CD4-positive, alpha-beta T cell (primary cell): ENCODE measurements around the gene AZIN2. TPM values are rescaled to one million over a fixed set of nuclear protein-coding genes. Genes with fewer than 3 reads are reported as not detected.

Experiments used
- ATAC-seq: fragments of 200-7000 bp; cut with Tn5 transposase; one replicate; pipeline ENCODE4 v1.10.0; 2022; ENCODE audit warnings: mild to moderate bottlenecking; ENCODE audit not compliant: poor library complexity
- CTCF ChIA-PET: fragments of 350-600 bp; sonication (Branson Sonifier 250); formaldehyde crosslinking; loops from one replicate; lab custom pipeline; 2021; ENCODE audit warnings: antibody characterized with exemption, inconsistent platforms; lab: Charles Lee
- POLR2A ChIA-PET: fragments of 350-600 bp; sonication (Branson Sonifier 250); formaldehyde crosslinking; loops from one replicate; lab custom pipeline; 2021; ENCODE audit warnings: antibody characterized with exemption, inconsistent platforms; lab: Charles Lee
- DNase-seq, 14 experiments: peaks; one replicate each; pipeline ENCODE4 v3.0.0-alpha.2; 2013 to 2020; ENCODE audit warnings: mixed read lengths in 2 of 14
- H3K27ac ChIP-seq, 2 donors: one replicate each; pipeline versions ENCODE4 v1.5.1 to v1.7.0; 2013; ENCODE audit warnings: low read length in 2 of 2, low read depth in 1 of 2, mild to moderate bottlenecking in 1 of 2
- H3K27me3 ChIP-seq, 2 experiments: 1 replicate in 1 of 2; 2 replicates in 1 of 2; pipeline versions ENCODE4 v1.6.1 to v1.7.0; 2013; ENCODE audit warnings: low read length in 2 of 2, control low read depth in 1 of 2, mild to moderate bottlenecking in 1 of 2, moderate library complexity in 1 of 2; ENCODE audit not compliant: insufficient read depth in 2 of 2, control insufficient read depth in 1 of 2
- H3K36me3 ChIP-seq: one replicate; pipeline ENCODE4 v1.6.1; 2013; ENCODE audit warnings: low read length, control low read depth; ENCODE audit not compliant: insufficient read depth
- H3K4me1 ChIP-seq: one replicate; pipeline ENCODE4 v1.6.1; 2013; ENCODE audit warnings: low read length, control low read depth; ENCODE audit not compliant: insufficient read depth
- H3K4me3 ChIP-seq: one replicate; pipeline ENCODE4 v1.5.1; 2013; ENCODE audit warnings: mild to moderate bottlenecking, low read length, moderate library complexity
- H3K9me3 ChIP-seq, 2 experiments: 1 replicate in 1 of 2; 2 replicates in 1 of 2; pipeline versions ENCODE4 v1.6.1 to v1.7.0; 2013; ENCODE audit warnings: low read length in 2 of 2, mild to moderate bottlenecking in 2 of 2, control low read depth in 1 of 2, moderate library complexity in 1 of 2; ENCODE audit not compliant: control insufficient read depth in 1 of 2, insufficient read depth in 1 of 2
- H3K27ac Mint-ChIP-seq: one replicate; pipeline ENCODE4 v1.8.0; 2020; ENCODE audit warnings: mixed read lengths
- H3K27me3 Mint-ChIP-seq: one replicate; pipeline ENCODE4 v1.8.0; 2021; ENCODE audit warnings: mixed read lengths
- H3K36me3 Mint-ChIP-seq: one replicate; pipeline ENCODE4 v1.8.0; 2021; ENCODE audit warnings: low read depth, mixed read lengths
- H3K4me1 Mint-ChIP-seq: one replicate; pipeline ENCODE4 v1.8.0; 2021; ENCODE audit warnings: low read depth, mixed read lengths
- H3K4me3 Mint-ChIP-seq: one replicate; pipeline ENCODE4 v1.8.0; 2020; ENCODE audit warnings: mild to moderate bottlenecking, mixed read lengths
- H3K9me3 Mint-ChIP-seq: one replicate; pipeline ENCODE4 v1.8.0; 2020; ENCODE audit warnings: mixed read lengths
- intact Hi-C, 2 experiments: fragments of 100-400 bp; cut with DNase I in 1 of 2; cut with micrococcal nuclease in 1 of 2; formaldehyde crosslinking; loops; one replicate each; pipeline versions ENCODE4 v1.15.1 to v1.9.0; 2023 to 2025; cut with DNase I, micrococcal nuclease
- total RNA-seq, 174 experiments: library from RNA in 2 of 174; stranded (reverse) in 2 of 174; gene quantifications; one replicate each; pipeline ENCODE4 v1.2.3 and lab custom pipeline; 2021 to 2026
- TF ChIP-seq, protein P1 (sequence below): fragments of 200-600 bp; IDR thresholded peaks from one replicate; pipeline ENCODE4 v1.8.0; 2022; ENCODE audit warnings: antibody characterized with exemption, mild to moderate bottlenecking

AZIN2 gene
- total RNA-seq, 2 experiments from 2014 or later: 4.6 to 4.9 TPM

DNA sequence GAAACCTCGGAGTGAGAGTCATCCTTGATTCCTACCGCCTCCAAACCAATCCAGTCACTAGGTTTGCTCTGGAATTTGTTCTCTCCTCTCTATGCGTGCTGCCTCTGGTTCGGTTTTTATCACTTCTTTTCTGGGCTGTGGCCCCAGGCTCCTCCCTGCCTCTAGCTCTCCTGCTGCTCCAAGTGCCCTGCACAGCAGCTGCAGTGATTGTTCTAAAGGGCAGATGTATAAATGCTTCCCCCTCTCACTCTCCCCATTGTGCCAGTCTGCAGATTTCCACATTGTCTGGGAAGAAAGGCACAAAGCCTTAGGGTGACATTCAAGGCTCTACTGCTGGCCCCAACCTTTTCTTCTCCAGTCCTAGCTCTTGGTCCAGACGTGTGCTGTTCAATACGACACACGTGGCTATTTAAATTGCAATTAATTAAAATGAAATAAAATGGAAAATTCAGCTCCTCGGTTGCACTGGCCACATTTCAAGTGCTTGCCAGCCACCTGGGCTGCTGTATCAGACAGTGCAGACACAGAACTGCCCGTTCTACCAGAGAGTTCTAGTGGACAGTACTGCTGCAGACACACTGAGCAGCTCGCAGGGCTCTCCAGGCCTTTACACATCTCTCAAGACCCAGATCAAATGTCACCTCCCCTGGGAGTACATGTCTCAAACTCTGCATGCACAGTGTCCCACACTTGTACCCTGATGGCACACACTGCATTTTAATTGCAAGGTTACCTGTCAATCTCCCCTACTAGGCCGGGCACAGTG is 88.5 kb downstream of the AZIN2 start:
- H3K9me3 ChIP-seq: no peaks in the 10 kb centered on the region
- Mint-ChIP-seq H3K27ac (no peak overlapping the region), H3K4me1 (peaks cover 7% of the 10 kb centered on the region), H3K4me3 (no peak overlapping the region), H3K9me3 (no peaks in the 10 kb centered on the region), H3K36me3 (peaks cover 48% of the 10 kb centered on the region), H3K27me3 (no peaks in the 10 kb centered on the region)
- ATAC-seq: no peak
- peaks cover 7% of the 10 kb centered on the region for H3K4me1 ChIP-seq
- TF ChIP-seq, protein P1, sequence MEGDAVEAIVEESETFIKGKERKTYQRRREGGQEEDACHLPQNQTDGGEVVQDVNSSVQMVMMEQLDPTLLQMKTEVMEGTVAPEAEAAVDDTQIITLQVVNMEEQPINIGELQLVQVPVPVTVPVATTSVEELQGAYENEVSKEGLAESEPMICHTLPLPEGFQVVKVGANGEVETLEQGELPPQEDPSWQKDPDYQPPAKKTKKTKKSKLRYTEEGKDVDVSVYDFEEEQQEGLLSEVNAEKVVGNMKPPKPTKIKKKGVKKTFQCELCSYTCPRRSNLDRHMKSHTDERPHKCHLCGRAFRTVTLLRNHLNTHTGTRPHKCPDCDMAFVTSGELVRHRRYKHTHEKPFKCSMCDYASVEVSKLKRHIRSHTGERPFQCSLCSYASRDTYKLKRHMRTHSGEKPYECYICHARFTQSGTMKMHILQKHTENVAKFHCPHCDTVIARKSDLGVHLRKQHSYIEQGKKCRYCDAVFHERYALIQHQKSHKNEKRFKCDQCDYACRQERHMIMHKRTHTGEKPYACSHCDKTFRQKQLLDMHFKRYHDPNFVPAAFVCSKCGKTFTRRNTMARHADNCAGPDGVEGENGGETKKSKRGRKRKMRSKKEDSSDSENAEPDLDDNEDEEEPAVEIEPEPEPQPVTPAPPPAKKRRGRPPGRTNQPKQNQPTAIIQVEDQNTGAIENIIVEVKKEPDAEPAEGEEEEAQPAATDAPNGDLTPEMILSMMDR: no peak
- H3K27me3 ChIP-seq: no peaks in the 10 kb centered on the region
- H3K27ac ChIP-seq: no peak overlapping the region
- intact Hi-C loops: no loop called here
- no peak for DNase-seq
- H3K36me3 ChIP-seq: peaks cover 20% of the 10 kb centered on the region
- no peak overlapping the region for H3K4me3 ChIP-seq
- POLR2A ChIA-PET: no interaction called here
- CTCF ChIA-PET: no interaction called here

Other genes with a start within 250 kb of the AZIN2 start
- gene FNDC5, start 210.2 kb upstream of the AZIN2 start, total RNA-seq: not detected
- not detected for gene HPCA, start 194.7 kb upstream of the AZIN2 start, total RNA-seq
- not detected for gene TMEM54, start 179.8 kb upstream of the AZIN2 start, total RNA-seq
- 10 to 100 TPM; 33.4 to 37.4 TPM for gene RNF19B, start 116.3 kb upstream of the AZIN2 start, total RNA-seq
- 10 to 100 TPM; 25.6 to 30.4 TPM for gene AK2, start 44.3 kb upstream of the AZIN2 start, total RNA-seq
- 10 to 100 TPM; 18.9 to 23.0 TPM for gene TRIM62, start 100.9 kb downstream of the AZIN2 start, total RNA-seq
- gene ZNF362, start 175.3 kb downstream of the AZIN2 start, total RNA-seq: 10 to 100 TPM; 24.7 to 26.6 TPM
- gene A3GALT2, start 239.9 kb downstream of the AZIN2 start, total RNA-seq: not detected